A673 (cell line): ENCODE results near the gene ILKAP. TPM values are rescaled to one million over a fixed set of nuclear protein-coding genes. Genes with fewer than 3 reads are reported as not detected.

Source experiments
- BruUV-seq: library from RNA; stranded (reverse); fragments of 400-500 nt; replicated peaks from 2 replicates; lab custom pipeline; 2021; lab: Mats Ljungman, UMichigan
- CTCF ChIA-PET: fragments of 300-600 bp; sonication (Branson Sonifier 250); formaldehyde crosslinking; loops from one replicate; lab custom pipeline; 2022; ENCODE audit warnings: antibody characterized with exemption; lab: Charles Lee
- POLR2A ChIA-PET: fragments of 300-600 bp; sonication (Branson Sonifier 250); formaldehyde crosslinking; loops from one replicate; lab custom pipeline; 2022; ENCODE audit warnings: antibody characterized with exemption; ENCODE audit not compliant: low non-redundant PET; lab: Charles Lee
- DNase-seq: peaks from one replicate; pipeline ENCODE4 v3.0.0-alpha.2; 2015; ENCODE audit warnings: low spot score
- H3K27ac ChIP-seq: fragments of 200-600 bp; sonication (generic); 2 replicates; pipeline ENCODE4 v1.5.1; 2016; ENCODE audit warnings: mixed run types, low read depth, mild to moderate bottlenecking, mixed read lengths, antibody characterized with exemption, low read length; ENCODE audit not compliant: poor library complexity, severe bottlenecking
- H3K27me3 ChIP-seq: fragments of 200-600 bp; sonication (generic); replicated peaks from 2 replicates; pipeline ENCODE4 v1.6.1; 2017; ENCODE audit warnings: mixed run types, low read depth, mild to moderate bottlenecking, mixed read lengths, antibody characterized with exemption, low read length; ENCODE audit not compliant: insufficient read depth, poor library complexity
- H3K36me3 ChIP-seq: fragments of 200-600 bp; sonication (generic); 2 replicates; pipeline ENCODE4 v1.6.1; 2016; ENCODE audit warnings: mixed run types, mild to moderate bottlenecking, mixed read lengths, antibody characterized with exemption, low read length; ENCODE audit not compliant: insufficient read depth, poor library complexity, severe bottlenecking
- H3K4me1 ChIP-seq: fragments of 200-600 bp; sonication (generic); 2 replicates; pipeline ENCODE4 v1.6.1; 2017; ENCODE audit warnings: mixed run types, mild to moderate bottlenecking, mixed read lengths, antibody characterized with exemption, low read length; ENCODE audit not compliant: insufficient read depth, poor library complexity, severe bottlenecking
- H3K4me3 ChIP-seq: fragments of 200-600 bp; sonication (generic); 2 replicates; pipeline ENCODE4 v1.5.1; 2016; ENCODE audit warnings: low read depth, mixed run types, mild to moderate bottlenecking, mixed read lengths, low read length; ENCODE audit not compliant: poor library complexity, severe bottlenecking
- H3K9me3 ChIP-seq: fragments of 200-600 bp; sonication (generic); 2 replicates; pipeline ENCODE4 v1.6.1; 2016; ENCODE audit warnings: mixed run types, low read depth, mild to moderate bottlenecking, mixed read lengths, antibody characterized with exemption, low read length; ENCODE audit not compliant: poor library complexity, severe bottlenecking
- CTCF ChIP-seq: fragments of 300-800, 200-600 bp; sonication (generic); conservative IDR thresholded peaks from 2 replicates; pipeline ENCODE4 v1.5.1; 2017; ENCODE audit warnings: low read depth, mild to moderate bottlenecking, antibody characterized with exemption, low read length, moderate library complexity, mixed read lengths
- EZH2 ChIP-seq: fragments of 200-600 bp; sonication (generic); IDR thresholded peaks from 2 replicates; pipeline ENCODE4 v1.6.1; 2017; ENCODE audit warnings: borderline replicate concordance, low read depth, mild to moderate bottlenecking, mixed read lengths, antibody characterized with exemption, low read length; ENCODE audit not compliant: poor library complexity, severe bottlenecking
- intact Hi-C: fragments of 100-400 bp; cut with micrococcal nuclease; formaldehyde crosslinking; loops from one replicate; pipeline ENCODE4 v1.10.0; 2022; ENCODE audit not compliant: unreplicated experiment
- total RNA-seq: library from RNA; stranded (reverse); gene quantifications from 2 replicates; pipeline ENCODE4 v1.2.3, GENCODE V29; 2021

Gene ILKAP
- total RNA-seq, 1 experiment from 2014 or later, result 71.6 TPM

DNA sequence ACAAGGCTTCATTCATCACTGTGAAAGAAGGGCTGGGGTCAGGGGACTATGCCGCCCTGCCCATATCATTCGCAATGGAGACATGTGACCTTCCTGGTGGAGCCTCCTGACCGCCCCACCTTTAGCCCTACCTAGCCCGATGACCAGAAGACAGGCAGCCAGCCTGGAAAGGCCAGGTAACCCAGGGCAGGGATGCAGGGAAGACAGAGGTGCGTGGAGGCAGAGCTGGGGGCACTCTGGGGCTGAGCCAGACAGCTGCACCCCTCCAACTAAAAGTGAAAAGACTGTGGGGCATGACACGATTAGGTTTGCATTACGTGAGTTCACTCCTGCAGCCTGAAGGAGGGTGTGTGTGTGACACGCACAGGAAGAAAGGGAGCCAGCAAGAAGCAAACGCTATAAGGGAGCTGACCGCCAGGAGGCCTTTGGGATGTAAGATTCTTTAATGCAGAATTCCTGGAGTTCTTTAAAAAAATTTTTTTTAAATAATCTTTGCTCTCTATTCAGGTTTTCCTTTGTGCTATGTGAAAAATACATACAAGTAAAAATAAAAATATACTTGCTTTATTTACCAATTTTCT, 40.1 kb upstream of the ILKAP start:
- POLR2A ChIA-PET, result no interaction called here
- TF ChIP-seq CTCF (no peak), EZH2 (no peak)
- DNase-seq, result no peak

GRCh38 chr2:238242731-238243495, 39.4 kb upstream of the ILKAP start:
- no TSS peak for BruUV-seq
- Histone ChIP-seq H3K36me3 (no peaks in the 10 kb centered on the region), H3K27ac (no peak overlapping the region), H3K9me3 (no peaks in the 10 kb centered on the region), H3K4me3 (no peak overlapping the region), H3K27me3 (no peaks in the 10 kb centered on the region), H3K4me1 (peaks cover 15% of the 10 kb centered on the region)
- no peak for DNase-seq
- POLR2A ChIA-PET, result no interaction called here
- CTCF ChIA-PET, result no interaction called here
- intact Hi-C loops, result no loop called here
- no peak for TF ChIP-seq CTCF
- no peak for TF ChIP-seq EZH2

More for the DNA sequence above, 40.1 kb upstream of the ILKAP start:
- no TSS peak for BruUV-seq
- Histone ChIP-seq H3K36me3 (no peaks in the 10 kb centered on the region), H3K27ac (no peak overlapping the region), H3K9me3 (no peaks in the 10 kb centered on the region), H3K4me3 (no peak overlapping the region), H3K4me1 (peaks cover 15% of the 10 kb centered on the region), H3K27me3 (no peaks in the 10 kb centered on the region)
- intact Hi-C loops, result no loop called here
- CTCF ChIA-PET, result no interaction called here

DNA sequence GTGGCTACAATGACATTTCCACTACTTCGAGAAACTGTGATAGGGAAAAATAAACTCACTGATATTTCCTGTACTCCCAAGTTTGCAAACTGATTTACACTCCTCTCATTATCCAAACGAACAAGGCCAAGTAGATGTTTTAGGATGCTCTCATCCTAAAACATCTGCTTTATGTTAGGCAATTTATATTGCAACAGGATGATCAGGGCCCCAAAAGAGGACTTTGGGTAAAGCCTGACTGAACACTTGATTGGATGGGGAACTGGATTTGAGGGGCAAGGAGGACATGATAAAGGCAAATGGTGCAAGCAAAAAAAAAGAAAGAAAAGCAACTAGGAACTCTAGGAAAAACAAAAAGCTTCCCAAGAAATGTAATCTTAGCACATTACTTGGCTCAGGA, 38.5 kb upstream of the ILKAP start:
- Histone ChIP-seq H3K36me3 (no peaks in the 10 kb centered on the region), H3K27me3 (no peaks in the 10 kb centered on the region), H3K4me3 (no peak overlapping the region), H3K27ac (no peak overlapping the region), H3K9me3 (no peaks in the 10 kb centered on the region), H3K4me1 (peaks cover 15% of the 10 kb centered on the region)
- ChIA-PET CTCF (no interaction called here), POLR2A (no interaction called here)
- intact Hi-C loops, result no loop called here
- no peak for DNase-seq
- no TSS peak for BruUV-seq
- TF ChIP-seq EZH2 (no peak), CTCF (no peak)
